ENCODE measurements around the gene S100A13. TPM values are rescaled to one million over a fixed set of nuclear protein-coding genes. Genes with fewer than 3 reads are reported as not detected.

Gene S100A13
- total and polyA plus RNA-seq, 9 of the 15 experiments (the other 6 are each of a cell fraction or from before 2014, with no cell fraction given), result 41.9 to 129 (median 58.0) TPM

- TF ChIP-seq KAT7 (CRISPR knock-in tag; IDR thresholded peaks at IDR 0.05; ENCODE audit: borderline replicate concordance), result peak; percentile 88; the same call in 1 of the 2 replicates
- TF ChIP-seq EP400 (IDR thresholded peaks at IDR 0.05), result peak; percentile 99
- TF ChIP-seq MAFK (IDR thresholded peaks at IDR 0.05; ENCODE audit: low read length), result peak; percentile 7; the same call in 1 of the 2 replicates
- no peak for TF ChIP-seq HNRNPK (IDR thresholded peaks at IDR 0.05; ENCODE audit: low read depth, low read length, poor library complexity, severe bottlenecking)
- TF ChIP-seq HINFP (tag; conservative IDR thresholded peaks at IDR 0.05; ENCODE audit: low read depth), result peak; percentile 67
- peak in 1 of 2 experiments; percentile 81; a peak in 2 of 4 replicates for TF ChIP-seq SIN3A (IDR thresholded peaks at IDR 0.05; ENCODE audit: borderline replicate concordance in 2 of 2, control insufficient read depth in 1 of 2, low read depth in 2 of 2, low read length in 2 of 2)
- TF ChIP-seq HNRNPH1 (optimal IDR thresholded peaks at IDR 0.05; ENCODE audit: low read depth, low read length), result no peak
- TF ChIP-seq PML (IDR thresholded peaks at IDR 0.05; ENCODE audit: low read length), result peak; percentile 92
- TF ChIP-seq ETS1 (conservative IDR thresholded peaks at IDR 0.05; ENCODE audit: control insufficient read depth, low read depth, low read length), result peak; percentile 38
- TF ChIP-seq KDM5B (IDR thresholded peaks at IDR 0.05; ENCODE audit: insufficient replicate concordance, low read depth, low read length), result peak; percentile 86
- TF ChIP-seq E2F5 (CRISPR knock-in tag; IDR thresholded peaks at IDR 0.05), result peak; percentile 88
- TF ChIP-seq NRF1 (conservative IDR thresholded peaks at IDR 0.05 in 1 of 2, IDR thresholded peaks at IDR 0.05 in 1 of 2), result peak; percentile 99
- no peak for TF ChIP-seq MTF1 (CRISPR knock-in tag; IDR thresholded peaks at IDR 0.05; ENCODE audit: borderline replicate concordance)
- TF ChIP-seq CUX1 (CRISPR knock-in tag; IDR thresholded peaks at IDR 0.05), result no peak
- peak; percentile 45; the same call in 1 of the 2 replicates for TF ChIP-seq NR2C1 (IDR thresholded peaks at IDR 0.05)
- 0 out of 2 replicates have a peak, but pooled peaks have one; percentile 17 for TF ChIP-seq NR2C1 (tag; IDR thresholded peaks at IDR 0.05)
- TF ChIP-seq KAT8 (IDR thresholded peaks at IDR 0.05; ENCODE audit: low read depth), result peak; percentile 99
Observed at GRCh38 chr1:153633754-153634665, 6.7 kb upstream of the S100A13 start, which contains the start of gene CHTOP (continued).

All from K562 (cell line).